C4-2B (cell line): ENCODE results near the gene GTF2H2C.
"Not testable (repeated sequence)": the region's sequence is repeated elsewhere in the genome, so short reads cannot be mapped to it uniquely, and the experiment has no call there.

Experiments
- CTCF ChIP-seq: fragments of 450-650 bp; conservative IDR thresholded peaks from 2 replicates; pipeline ENCODE4 v1.5.1; 2017; ENCODE audit warnings: mild to moderate bottlenecking
- ZFX ChIP-seq: fragments of 450-650 bp; IDR thresholded peaks from 2 replicates; pipeline ENCODE4 v1.6.1; 2017

- not testable (repeated sequence) for TF ChIP-seq CTCF, ZFX
Observed at GRCh38 chr5:69583356-69583755, 23.4 kb downstream of the GTF2H2C start.
